ENCODE measurements around the gene AP4E1.
"Not testable (repeated sequence)": the region's sequence is repeated elsewhere in the genome, so short reads cannot be mapped to it uniquely, and the experiment has no call there.

The AP4E1 gene

DNA sequence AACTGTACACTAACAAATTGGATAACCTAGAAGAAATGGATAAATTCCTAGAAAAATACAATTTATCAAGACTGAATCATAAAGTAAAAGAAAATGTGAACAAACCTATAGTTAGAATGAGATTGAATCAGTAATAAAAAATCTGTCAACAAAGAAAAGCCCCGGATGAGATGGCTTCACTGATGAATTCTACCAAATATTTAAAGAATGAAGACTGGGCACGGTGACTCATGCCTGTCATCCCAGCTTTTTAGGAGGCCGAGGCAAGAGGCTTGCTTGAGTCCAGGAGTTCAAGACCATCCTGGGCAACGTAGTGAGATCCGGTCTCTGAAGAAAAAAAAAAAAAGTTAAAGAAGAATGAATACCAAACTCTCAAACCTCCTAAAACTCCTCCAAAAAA lies 17.7 kb upstream of the AP4E1 start:
- no peak for DNase-seq

DNA sequence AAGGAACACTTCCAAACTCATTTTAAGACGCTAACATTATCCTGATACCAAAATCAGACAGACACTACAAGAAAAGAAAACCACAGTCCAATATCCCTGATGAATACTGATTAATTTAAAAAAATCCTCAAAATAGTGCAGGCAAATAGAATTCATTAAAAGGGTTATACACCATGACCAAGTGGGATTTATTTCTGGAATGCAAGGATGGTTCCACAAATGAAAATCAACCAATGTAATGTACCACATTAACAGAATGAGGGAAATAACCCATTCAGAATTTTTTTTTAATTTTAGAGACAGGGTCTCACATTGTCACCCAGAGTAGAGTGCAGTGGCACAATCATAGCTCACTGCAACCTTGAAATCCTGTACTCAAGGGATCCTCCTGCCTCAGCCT lies 17.3 kb upstream of the AP4E1 start:
- DNase-seq: no peak

DNA sequence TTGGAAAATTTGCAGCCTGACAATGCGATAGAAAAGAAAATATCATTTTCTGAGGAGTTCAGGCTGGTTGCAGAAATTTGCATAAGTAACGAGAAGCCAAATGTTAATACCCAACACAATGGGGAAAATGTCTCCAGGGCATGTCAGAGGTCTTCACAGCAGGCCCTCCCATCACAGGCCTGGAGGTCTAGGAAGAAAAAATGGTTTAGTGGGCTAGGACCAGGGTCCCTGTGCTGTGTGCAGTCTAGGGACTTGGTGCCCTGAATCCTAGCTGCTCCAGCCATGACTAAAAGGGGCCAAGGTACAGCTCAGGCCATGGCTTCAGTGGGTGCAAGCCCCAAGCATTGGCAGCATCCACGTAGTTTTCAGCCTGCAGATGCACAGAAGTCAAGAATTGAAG lies 14.5 kb upstream of the AP4E1 start:
- DNase-seq: no peak

DNA sequence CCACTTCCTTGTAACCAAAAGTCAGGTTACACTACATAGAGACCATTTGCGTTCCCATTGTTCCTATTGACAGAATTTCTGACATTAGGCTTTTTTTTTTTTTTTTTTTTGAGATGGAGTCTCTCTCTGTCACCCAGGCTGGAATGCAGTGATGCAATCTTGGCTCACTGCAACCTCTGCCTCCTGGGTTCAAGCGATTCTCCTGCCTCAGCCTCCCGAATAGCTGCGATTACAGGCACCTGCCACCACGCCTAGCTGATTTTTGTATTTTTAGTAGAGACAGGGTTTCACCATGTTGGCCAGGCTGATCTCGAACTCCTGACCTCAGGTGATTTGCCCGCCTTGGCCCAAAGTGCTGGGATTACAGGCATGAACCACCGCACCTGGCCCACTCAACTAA lies 7.1 kb upstream of the AP4E1 start:
- not testable (repeated sequence) for DNase-seq

DNA sequence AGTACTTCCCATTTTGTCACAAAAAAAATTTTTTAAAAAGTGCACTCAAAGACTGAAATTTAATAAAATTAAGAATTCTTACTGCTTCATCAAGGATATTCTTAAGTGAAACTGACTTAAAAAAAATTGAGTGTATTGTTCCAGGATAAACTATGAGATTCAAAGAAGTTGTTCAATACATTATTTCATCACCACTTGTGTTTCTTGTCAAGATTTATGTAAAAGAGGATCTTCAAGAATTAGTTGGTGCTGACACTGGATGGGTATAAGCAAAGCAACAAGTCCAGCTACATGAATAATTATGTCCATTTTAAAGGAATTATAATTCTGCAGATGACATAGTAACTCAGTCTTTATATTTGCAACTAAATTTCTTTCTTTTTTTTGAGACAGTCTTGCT lies 4.3 kb upstream of the AP4E1 start:
- DNase-seq: no peak

DNA sequence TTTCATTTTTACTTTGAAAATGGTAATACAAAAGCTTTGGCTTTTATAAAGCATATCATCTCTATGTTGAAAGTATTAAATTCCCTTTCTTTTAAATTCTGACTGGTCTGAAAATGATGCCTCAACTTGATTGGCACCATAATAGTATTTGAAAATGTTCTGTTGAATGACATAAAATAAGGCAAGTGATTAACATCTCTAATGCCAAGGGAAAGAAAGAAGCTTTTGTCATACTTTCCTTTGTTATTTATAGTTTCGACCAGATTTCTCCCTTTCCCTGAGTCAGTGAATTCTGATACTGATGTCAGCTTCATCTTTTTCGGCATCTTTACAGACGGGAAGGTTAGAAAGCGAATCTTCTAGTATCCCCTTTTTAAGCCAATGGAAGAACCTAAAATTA lies 3.4 kb upstream of the AP4E1 start:
- no peak for DNase-seq

DNA sequence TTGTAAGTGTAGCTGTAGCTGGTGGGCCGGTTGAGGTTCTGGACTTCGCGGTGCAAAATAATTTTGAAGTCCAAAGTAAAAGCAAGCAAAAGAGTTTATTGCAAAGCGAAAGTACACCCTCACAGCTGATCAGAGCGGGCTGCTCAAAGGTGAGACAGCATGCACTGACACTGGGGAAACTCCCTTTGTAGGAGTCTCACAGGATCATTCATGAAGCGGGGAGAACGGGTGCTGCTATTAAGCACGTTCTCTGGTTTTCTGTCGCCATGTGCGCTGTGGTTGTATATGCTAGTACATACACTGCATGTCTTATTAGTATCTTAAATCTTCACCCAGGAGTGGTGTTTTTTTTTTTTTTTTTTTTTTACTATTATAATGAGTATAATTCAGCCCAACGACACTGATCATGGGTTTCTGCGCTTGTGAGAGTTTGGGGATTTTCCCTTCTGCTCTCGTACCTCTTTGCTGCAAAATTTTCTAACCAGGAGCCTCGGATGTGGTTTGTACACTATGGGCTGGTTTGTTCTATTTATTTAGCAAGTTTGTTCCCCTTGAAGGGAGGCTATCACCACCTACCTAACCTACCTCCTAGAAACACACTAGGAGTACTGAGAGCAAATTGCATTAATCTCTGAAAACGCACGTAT lies 1.4 kb upstream of the AP4E1 start:
- DNase-seq: no peak

DNA sequence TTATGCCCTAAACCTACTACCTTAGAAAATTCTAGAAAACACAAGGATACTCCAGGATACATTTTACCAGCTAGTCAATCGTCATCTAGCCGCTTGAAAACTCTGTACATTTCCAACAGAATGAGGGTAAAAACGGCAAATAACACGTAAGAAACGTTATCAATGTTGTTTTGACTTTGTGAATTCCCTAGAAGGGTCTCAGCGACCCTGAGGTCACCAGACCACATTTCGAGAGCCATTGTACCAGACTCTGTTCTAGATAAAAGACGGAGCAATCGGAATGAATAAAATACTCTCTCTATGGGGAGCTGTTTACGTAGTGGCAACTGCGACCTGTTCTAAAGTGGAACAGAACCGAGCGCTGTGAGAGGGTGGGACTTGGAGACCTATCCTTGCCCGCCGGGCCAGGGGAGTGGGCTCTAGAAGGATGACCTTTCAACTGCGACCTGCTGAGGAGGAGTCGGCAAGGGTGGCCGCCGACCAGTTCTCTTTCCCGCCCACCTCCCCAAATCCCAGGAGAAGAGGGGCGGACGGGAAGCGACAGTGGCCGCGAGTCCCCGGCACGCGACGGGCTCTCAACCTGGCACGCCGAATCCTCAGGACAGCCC lies 778 bp upstream of the AP4E1 start:
- DNase-seq: peak; percentile 40

DNA sequence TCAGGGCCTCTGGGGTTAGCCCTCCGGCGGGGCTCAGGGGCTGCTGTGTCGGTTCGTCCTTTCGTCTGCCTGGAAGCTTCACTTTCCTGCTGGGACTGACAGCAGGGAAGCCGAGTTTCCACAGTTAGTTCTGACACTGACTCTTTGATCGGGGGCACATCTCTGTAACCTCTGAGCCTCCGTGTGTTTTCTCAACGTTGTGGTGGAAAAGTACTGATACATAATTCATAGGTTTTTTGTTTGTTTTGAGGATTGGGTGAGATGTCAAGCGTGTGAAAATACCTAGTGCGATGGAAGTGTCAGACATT lies 481 bp downstream of the AP4E1 start:
- peak; percentile 16 for DNase-seq

DNA sequence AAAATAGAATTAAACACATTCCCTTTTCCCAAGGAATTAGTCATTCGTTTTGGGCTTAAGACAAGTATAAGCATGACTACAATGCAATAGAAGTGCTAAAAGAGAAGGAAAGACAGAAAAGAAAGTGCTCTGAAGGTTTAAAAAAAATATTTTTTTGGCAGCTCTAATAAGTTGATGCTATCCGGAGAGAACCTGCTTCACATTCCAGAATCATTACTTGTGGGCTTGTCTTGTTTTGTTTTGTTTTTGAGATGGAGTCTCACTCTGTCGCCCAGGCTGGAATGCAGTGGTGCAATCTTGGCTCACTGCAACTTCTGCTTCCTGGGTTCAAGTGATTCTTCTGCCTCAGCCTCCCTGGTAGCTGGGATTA lies 1.9 kb downstream of the AP4E1 start:
- DNase-seq: not testable (repeated sequence)

DNA sequence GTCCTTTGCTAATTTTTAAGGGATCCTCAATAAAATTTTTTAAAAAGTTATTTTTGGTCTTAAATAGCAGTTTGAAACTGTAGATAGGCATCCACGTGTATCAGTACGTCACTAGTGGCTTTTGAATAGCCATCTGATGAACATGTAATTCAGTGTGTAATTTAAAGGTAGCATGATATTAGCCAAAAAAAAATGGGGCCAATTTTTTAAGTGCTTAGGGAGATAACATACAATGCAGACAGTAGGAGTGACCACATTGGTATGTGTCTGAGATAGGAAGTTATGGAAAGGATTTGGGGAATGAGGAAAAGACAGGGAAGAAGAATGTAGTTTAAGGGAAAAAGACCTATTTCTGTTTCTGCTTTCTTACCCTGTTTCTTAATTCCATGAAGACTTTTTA lies 2.5 kb downstream of the AP4E1 start:
- no peak for DNase-seq

DNA sequence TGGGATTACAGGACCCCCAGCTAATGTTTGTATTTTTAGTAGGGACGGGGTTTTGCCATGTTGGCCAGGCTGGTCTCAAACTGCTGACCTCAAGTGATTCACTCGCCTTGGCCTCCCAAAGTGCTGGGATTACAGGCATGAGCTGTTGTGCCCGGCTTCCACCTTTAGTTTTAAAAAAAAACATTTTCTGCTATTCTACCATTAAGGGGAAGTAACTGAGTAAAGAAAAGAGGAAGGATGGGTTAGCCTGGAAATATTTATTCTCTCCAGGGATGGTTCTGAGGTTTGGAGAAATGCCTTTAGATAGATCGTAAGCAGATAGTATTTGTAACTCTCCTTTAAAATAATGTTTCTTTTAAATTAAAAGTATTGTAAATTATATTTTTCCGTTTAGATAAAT lies 3.1 kb downstream of the AP4E1 start:
- DNase-seq: no peak

DNA sequence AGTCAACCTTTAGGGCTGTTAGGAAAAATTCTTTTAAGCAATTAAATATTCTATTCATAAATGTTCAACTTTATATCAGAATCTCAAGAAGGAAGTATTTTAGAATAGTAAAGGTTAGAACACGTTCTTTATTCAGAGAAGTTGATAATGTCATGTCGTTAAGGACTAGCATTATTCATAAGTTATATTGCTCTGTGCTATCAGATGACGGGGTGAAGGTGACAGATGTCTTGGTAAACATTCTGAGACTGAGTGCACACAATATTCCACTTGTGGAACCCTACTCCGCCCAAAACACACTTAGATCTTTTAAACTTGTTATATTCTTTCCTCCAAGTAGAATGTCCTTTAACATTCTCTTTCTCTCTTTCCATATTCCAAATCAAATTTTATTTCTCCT lies 7.9 kb downstream of the AP4E1 start:
- DNase-seq: no peak

DNA sequence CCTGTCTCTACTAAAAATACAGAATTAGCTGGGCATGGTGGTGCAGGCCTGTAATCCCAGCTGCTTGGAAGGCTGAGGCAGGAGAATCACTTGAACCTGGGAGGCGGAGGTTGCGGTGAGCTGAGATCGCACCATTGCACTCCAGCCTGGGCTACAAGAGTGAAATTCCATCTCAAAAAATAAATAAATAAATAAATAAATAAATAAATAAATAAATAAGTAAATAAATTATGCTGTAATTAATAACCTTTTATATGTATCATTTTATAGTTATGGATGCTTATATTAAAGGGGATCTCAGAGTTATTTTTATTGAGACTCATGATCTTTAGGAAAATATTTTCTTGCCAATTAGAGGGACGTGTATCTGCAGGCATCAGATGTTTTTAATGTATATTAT lies 10.9 kb downstream of the AP4E1 start:
- DNase-seq: not testable (repeated sequence)

DNA sequence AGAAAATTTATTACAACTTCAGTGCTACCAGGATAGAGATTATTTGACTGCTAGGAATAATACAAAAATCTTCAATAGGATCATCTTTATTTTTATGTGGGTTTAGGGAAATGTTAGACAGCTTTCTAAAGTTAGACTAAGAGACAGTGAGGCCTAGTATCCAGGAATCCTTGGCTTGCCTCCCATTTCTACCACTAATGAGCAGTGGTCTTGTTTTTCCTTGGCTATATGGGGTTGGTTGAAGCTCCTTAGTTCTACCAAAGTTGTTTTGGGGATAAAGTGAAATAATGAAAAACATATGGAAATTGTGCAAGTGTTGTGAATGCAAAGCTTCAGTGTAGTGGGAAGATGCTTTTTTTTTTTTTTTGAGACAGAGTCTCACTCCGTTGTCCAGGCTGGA lies 16.8 kb downstream of the AP4E1 start:
- no peak for DNase-seq

DNA sequence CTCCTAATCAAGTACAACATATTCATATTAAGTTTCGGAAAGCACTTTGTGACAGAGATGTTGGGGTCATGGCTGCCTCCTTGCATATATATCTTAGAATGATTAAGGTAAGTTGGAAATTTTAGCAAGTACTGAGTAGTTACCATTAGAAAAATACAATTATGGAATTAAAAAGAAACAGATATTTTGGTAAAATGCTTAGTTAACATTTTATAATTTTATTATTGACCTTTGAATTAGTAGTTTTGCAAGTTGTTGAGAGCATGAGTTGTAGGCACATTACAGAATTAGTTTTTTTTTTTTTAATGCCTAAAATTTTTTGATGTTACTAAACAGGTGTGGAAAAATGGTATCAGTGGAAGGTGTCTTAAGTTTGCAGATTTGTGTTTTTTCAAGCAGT lies 20.6 kb downstream of the AP4E1 start:
- no peak for DNase-seq

DNA sequence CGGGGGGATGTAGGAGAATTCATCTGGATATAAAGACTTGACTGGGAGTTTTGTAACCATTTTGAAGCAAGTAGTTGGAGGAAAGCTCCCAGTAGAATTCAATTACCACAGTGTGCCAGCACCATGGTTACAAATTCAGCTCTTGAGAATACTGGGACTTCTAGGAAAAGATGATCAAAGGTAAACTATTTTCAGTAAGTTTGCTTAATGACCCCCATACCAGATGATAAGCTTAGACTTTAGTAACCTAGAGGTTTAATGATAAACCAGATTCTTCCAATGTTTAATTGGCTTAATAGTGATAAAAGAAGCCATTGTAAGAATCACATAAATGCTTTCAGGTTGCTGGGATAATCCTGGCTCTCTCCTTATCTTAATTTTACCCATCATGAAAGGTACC lies 22.3 kb downstream of the AP4E1 start:
- no peak for DNase-seq

DNA sequence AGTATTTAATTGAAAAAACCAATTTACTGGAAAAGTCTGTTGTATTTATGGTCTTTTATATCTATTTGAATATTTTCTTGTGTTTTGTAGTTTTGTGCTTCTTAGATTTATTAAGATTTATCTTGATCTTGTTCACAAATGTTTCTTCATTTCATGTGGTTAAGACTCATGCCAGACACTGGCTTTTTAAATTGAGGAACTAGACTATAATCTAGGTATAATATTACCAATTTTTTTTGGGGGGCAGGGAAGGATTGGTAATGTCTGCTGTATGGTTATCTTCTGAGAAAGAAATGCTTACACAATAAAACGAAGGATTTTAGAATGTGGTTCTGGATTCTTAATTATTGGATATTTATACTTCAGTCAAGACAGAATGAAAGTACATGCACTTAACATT lies 24.9 kb downstream of the AP4E1 start:
- DNase-seq: no peak

DNA sequence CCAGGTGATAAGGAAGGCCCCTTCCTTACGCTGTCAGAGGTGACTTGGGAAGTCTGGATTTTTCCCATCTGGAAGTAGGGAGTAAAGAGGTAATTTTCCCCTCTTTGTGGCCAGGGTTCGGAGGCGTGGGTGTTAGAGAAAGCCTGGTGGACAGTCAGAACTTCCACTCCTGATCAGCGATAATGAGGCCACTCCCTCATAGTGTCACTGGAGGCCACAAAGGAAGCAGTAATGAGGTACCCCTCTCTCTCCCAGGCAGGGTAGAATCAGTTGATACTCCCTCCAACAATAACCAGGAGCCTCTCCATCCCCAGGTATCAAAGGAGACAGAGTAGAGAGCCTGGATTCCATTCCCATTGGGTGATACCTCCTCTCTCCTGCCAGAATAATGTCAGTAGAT lies 30.0 kb downstream of the AP4E1 start:
- no peak for DNase-seq

DNA sequence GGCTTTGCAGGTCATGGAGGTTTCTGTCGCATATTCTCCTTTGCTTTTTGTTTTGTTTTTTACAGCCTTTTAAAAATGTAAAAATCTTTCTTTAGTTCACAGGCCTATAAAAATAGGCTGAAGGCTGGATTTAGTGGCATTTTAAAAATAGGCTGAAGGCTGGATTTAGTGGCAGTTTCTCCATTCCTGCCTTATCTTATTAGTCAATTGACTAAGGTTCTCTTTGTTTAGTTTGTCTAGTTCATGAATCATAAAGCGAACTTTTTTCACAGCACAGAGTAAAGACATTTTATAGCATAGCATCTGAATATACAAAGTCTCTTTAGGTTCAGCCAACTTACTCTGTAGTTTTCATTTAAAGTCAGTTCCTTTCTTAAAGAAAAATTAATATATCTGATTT lies 31.4 kb downstream of the AP4E1 start:
- no peak for DNase-seq

DNA sequence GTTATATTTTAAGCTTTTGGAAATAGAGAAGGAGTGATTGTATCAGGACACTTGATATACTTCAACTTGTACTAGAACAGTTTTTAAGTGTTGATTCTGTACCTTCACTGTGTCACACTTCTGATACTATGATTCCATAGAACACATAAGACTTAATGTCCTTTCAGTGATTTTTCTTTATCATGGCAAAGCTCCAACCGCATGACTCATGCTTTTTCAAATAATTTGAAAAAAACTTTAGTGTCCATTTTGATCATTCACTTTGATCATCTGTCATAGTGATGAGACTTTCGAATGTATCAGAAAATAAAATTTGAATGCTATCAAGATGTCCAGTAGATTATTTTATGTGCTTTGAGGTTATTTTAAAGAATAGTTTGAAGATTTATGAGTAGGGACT lies 32.0 kb downstream of the AP4E1 start:
- no peak for DNase-seq

DNA sequence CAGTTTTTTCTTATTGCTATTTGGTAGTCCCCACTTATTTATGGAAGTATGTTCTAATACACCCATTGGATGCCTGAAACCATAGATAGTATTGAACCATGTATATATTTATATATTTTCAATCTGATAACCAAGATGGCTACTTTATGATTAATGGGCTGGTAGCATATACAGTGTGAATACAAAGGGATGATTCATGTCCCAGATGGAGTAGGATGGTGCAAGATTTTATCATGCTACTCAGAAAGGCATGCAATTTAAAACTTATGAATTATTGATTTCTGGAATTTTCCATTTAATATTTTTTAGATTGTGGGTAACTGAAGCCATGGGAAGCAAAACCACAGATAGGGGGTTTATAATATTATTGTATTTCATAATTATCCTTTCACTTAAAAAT lies 35.2 kb downstream of the AP4E1 start:
- no peak for DNase-seq

DNA sequence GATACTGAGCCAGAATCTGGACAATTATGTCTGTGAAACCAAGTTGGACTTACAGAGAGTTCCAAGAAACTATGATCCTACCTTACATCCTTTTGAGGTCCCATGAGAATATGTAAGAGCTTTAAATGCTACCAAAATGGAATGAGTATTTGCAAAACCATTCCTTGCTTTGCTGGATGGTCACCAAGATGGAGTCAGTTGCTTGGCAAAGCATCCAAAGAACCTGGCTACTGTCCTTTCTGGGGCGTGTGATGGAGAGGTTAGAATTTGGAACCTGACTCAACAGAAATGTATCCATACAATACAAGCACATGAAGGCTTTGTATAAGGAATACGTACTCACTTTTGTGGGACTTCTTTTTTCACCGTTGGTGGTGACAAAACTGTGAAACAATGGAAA lies 36.2 kb downstream of the AP4E1 start:
- DNase-seq: no peak

DNA sequence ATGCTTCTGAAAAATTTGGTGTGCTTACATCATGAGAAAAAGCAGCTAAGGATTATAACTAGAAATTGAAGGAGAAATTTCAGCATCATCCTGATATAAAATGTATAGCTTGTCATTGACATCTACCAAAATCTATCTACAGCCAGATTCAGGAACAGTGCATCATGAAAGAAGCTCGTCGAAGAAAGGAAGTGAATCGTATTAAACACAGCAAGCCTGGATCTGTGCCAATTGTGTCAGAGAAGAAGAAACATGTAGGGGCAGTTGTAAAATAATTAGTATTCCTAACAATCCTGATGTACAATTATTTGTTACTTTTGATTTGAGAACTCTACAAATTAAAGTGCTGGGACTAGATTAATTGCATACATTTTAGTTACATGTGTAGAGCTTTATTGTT lies 37.2 kb downstream of the AP4E1 start:
- no peak for DNase-seq

DNA sequence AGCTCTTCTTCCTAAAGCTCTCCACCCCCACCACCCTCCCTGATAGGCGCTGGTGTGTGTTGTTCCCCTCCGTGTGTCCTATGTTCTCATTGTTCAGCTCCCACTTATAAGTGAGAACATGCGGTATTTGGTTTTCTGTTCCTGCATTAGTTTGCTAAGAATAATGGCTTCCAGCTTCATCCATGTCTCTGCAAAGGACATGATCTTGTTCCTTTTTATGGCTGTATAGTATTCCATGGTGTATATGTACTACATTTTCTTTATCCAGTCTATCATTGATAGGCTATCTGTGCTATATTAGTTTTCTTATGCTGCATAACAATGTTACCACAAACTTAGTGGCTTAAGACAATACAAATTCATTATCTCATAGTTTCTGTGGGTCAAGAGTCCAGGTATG lies 42.3 kb downstream of the AP4E1 start:
- not testable (repeated sequence) for DNase-seq

DNA sequence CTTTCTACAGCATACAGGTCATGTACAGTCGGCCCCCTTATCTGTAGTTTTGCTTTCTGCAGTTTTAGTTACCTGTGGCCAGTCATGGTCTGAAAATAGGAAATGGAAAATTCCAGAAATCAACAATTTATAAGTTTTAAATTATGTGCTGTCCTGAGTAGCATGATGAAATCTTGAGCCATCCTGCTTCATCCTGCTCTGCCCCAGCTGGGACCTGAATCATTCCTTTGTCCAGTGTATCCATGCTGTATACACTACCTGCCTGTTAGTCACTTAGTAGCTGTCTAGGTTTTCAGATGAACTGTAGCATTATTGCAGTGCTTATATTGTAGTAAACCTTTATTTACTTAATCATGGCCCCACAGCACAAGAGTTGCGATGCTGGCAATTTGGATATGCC lies 44.8 kb downstream of the AP4E1 start:
- no peak for DNase-seq

Measured in NCI-H345 (cell line).